HepG2 (cell line): ENCODE measurements around the gene SKIC2. TPM values are rescaled to one million over a fixed set of nuclear protein-coding genes. Genes with fewer than 3 reads are reported as not detected.

Source experiments
- ATAC-seq: fragments of 200-7000 bp; cut with Tn5 transposase; 3 replicates; pipeline ENCODE4 v1.9.1; 2020; ENCODE audit warnings: mild to moderate bottlenecking, moderate library complexity
- BruUV-seq: library from RNA; stranded (reverse); fragments of 400-500 nt; replicated peaks from 2 replicates; lab custom pipeline; 2021; lab: Mats Ljungman, UMichigan
- CTCF ChIA-PET: fragments of 300-600 bp; formaldehyde crosslinking; extraction: SDS; loops from one replicate; lab custom pipeline; 2021; ENCODE audit warnings: low total read pairs, inconsistent platforms, low intra/inter-chr PET ratio; lab: Yijun Ruan, JAX
- POLR2A ChIA-PET: fragments of 350-600 bp; sonication (Branson Sonifier 250); formaldehyde crosslinking; loops from one replicate; lab custom pipeline; 2020; ENCODE audit warnings: antibody characterized with exemption, inconsistent platforms; lab: Yijun Ruan, JAX
- DNase-seq: peaks from one replicate; pipeline ENCODE4 v3.0.0-alpha.2; 2015; ENCODE audit warnings: low spot score
- FAIRE-seq: peaks from 3 replicates; lab custom pipeline; 2011; peaks lifted over from hg19 to GRCh38; lab: Jason Lieb, UNC
- H2AFZ ChIP-seq: one replicate; pipeline ENCODE4 v1.6.1; 2011; ENCODE audit warnings: low read length, inconsistent platforms
- H3K27ac ChIP-seq: fragments of 300-600 bp; 3 replicates; pipeline ENCODE4 v1.8.0; 2011; ENCODE audit warnings: mixed run types, mild to moderate bottlenecking, mixed read lengths, low read length, inconsistent platforms; ENCODE audit not compliant: insufficient read depth; ENCODE audit errors: extremely low read length
- H3K27me3 ChIP-seq, 2 experiments: fragments of 200-600 bp in 1 of 2; 2 replicates in 1 of 2; 3 replicates in 1 of 2; pipeline versions ENCODE4 v1.6.0 to v1.8.0; 2011; ENCODE audit warnings: low read length in 2 of 2, mild to moderate bottlenecking in 2 of 2, moderate library complexity in 2 of 2, inconsistent platforms in 1 of 2; ENCODE audit not compliant: insufficient read depth in 2 of 2, control insufficient read depth in 1 of 2
- H3K36me3 ChIP-seq, 2 experiments: fragments of 200-600 bp in 1 of 2; replicated peaks in 1 of 2; 2 replicates in 1 of 2; 3 replicates in 1 of 2; pipeline versions ENCODE4 v1.5.1 to v1.8.0; 2011; ENCODE audit warnings: low read length in 2 of 2, inconsistent platforms in 1 of 2; ENCODE audit not compliant: insufficient read depth in 2 of 2, control insufficient read depth in 1 of 2
- H3K4me1 ChIP-seq: 2 replicates; pipeline ENCODE4 v1.5.1; 2012; ENCODE audit warnings: low read length, inconsistent platforms; ENCODE audit not compliant: insufficient read depth
- H3K4me2 ChIP-seq: 2 replicates; pipeline ENCODE4 v1.6.0; 2011; ENCODE audit warnings: low read depth, low read length, inconsistent platforms
- H3K4me3 ChIP-seq, 3 experiments: fragments of 200-600 bp in 1 of 3; sonication (generic), shearing (Covaris generic) in 1 of 3; replicated peaks in 1 of 3; 2 replicates each; pipeline ENCODE4 v1.5.1; 2011 to 2016; ENCODE audit warnings: low read length in 3 of 3, inconsistent platforms in 2 of 3, low read depth in 2 of 3, mild to moderate bottlenecking in 2 of 3, control low read depth in 1 of 3, mixed read lengths in 1 of 3; ENCODE audit not compliant: insufficient read depth in 1 of 3
- H3K79me2 ChIP-seq: one replicate; pipeline ENCODE4 v1.6.1; 2011; ENCODE audit warnings: low read length, inconsistent platforms; ENCODE audit not compliant: insufficient read depth
- H3K9ac ChIP-seq: 2 replicates; pipeline ENCODE4 v1.6.0; 2011; ENCODE audit warnings: mild to moderate bottlenecking, low read depth, low read length, inconsistent platforms; ENCODE audit not compliant: insufficient read depth
- H3K9me3 ChIP-seq: 2 replicates; pipeline ENCODE4 v1.5.1; 2012; ENCODE audit warnings: mild to moderate bottlenecking, low read length
- H4K20me1 ChIP-seq: 2 replicates; pipeline ENCODE4 v1.6.0; 2011; ENCODE audit warnings: inconsistent platforms, mild to moderate bottlenecking, low read length, moderate library complexity; ENCODE audit not compliant: insufficient read depth
- ATF1 ChIP-seq: IDR thresholded peaks from 2 replicates; pipeline ENCODE4 v1.6.1; 2016; ENCODE audit warnings: mild to moderate bottlenecking, control low read depth
- BCL6 ChIP-seq: IDR thresholded peaks from 2 replicates; pipeline ENCODE4 v1.6.1; 2016; ENCODE audit warnings: missing genetic modification reagents, missing compliant biosample characterization
- CAMTA2 ChIP-seq: sonication (generic); formaldehyde crosslinking; IDR thresholded peaks from 2 replicates; pipeline ENCODE4 v1.4.0; 2020; ENCODE audit warnings: mild to moderate bottlenecking, missing genetic modification reagents, borderline replicate concordance
- CBX2 ChIP-seq, 2 experiments: fragments of 200-600 bp in 1 of 2; sonication (generic); formaldehyde crosslinking in 1 of 2; IDR thresholded peaks; 2 replicates each; pipeline versions ENCODE4 v1.7.0 to v1.8.1; 2018 to 2022; ENCODE audit warnings: low read depth in 2 of 2, low read length in 1 of 2, mild to moderate bottlenecking in 1 of 2, missing genetic modification reagents in 1 of 2
- HOXA3 ChIP-seq: sonication (generic); formaldehyde crosslinking; IDR thresholded peaks from 2 replicates; pipeline ENCODE4 v1.5.0; 2020; ENCODE audit warnings: missing genetic modification reagents
- HOXA5 ChIP-seq: sonication (generic); formaldehyde crosslinking; IDR thresholded peaks from 2 replicates; pipeline ENCODE4 v1.4.0; 2020; ENCODE audit warnings: missing genetic modification reagents
- RARA ChIP-seq: IDR thresholded peaks from 2 replicates; pipeline ENCODE4 v1.6.1; 2016; ENCODE audit warnings: missing genetic modification reagents, missing compliant biosample characterization
- RXRA ChIP-seq: sonication (generic); formaldehyde crosslinking; IDR thresholded peaks from 2 replicates; pipeline ENCODE4 v1.5.1; 2020; ENCODE audit warnings: missing genetic modification reagents
- SCMH1 ChIP-seq: sonication (generic); formaldehyde crosslinking; IDR thresholded peaks from 2 replicates; pipeline ENCODE4 v1.9.0; 2021; ENCODE audit warnings: missing genetic modification reagents, mild to moderate bottlenecking, borderline replicate concordance
- TAF1 ChIP-seq: sonication (generic); formaldehyde crosslinking; IDR thresholded peaks from 2 replicates; pipeline ENCODE4 v1.4.0; 2020; ENCODE audit warnings: missing genetic modification reagents
- TARDBP ChIP-seq: sonication (generic); formaldehyde crosslinking; IDR thresholded peaks from 2 replicates; pipeline ENCODE4 v1.8.0; 2022; ENCODE audit warnings: mild to moderate bottlenecking, missing genetic modification reagents
- ZBTB20 ChIP-seq: sonication (generic); formaldehyde crosslinking; IDR thresholded peaks from 2 replicates; pipeline ENCODE4 v1.8.1; 2023; ENCODE audit warnings: missing genetic modification reagents, low read depth, mild to moderate bottlenecking, borderline replicate concordance
- ZNF772 ChIP-seq: sonication (generic); formaldehyde crosslinking; IDR thresholded peaks from 2 replicates; pipeline ENCODE4 v1.5.0; 2020; ENCODE audit warnings: mild to moderate bottlenecking, missing genetic modification reagents
- WGBS: methylation state at CpG from one replicate; pipeline ENCODE4 v1.1.6; 2017; ENCODE audit warnings: low lambda C conversion rate; 5-methylcytosine and 5-hydroxymethylcytosine counted together
- in situ Hi-C: cut with HindIII; loops from 2 replicates; pipeline ENCODE4 v1.10.0; 2017; ENCODE audit warnings: low pct_unique_long_range_greater_than_20kb; ENCODE audit not compliant: extremely low pct_ligation_motif_present
- intact Hi-C: fragments of 100-400 bp; cut with micrococcal nuclease; formaldehyde crosslinking; loops from one replicate; pipeline ENCODE4 v1.10.0; 2022; ENCODE audit not compliant: unreplicated experiment
- polyA plus RNA-seq, 8 experiments: library from polyadenylated mRNA; depleted of rRNA in 3 of 8; stranded (reverse) in 7 of 8; unstranded in 1 of 8; fragments of >200 nt; fragmentation: Illumina TruSeq in 4 of 8; extraction: Trizol in 4 of 8; gene quantifications; 2 replicates each; pipeline versions ENCODE4 v1.2.1 to v1.2.3, GENCODE V29; 2011 to 2016; ENCODE audit warnings: low read depth in 4 of 8, missing spikeins in 1 of 8, mixed read lengths in 1 of 8; ENCODE audit not compliant: insufficient read depth in 1 of 8
- total RNA-seq, 5 experiments: library from RNA; depleted of rRNA; stranded (reverse); fragments of >200 nt; fragmentation: Illumina TruSeq; extraction: Trizol; gene quantifications; 2 replicates each; pipeline ENCODE4 v1.2.3, GENCODE V29; 2016; ENCODE audit warnings: low read depth in 1 of 5
- TF ChIP-seq, protein P1 (sequence below): IDR thresholded peaks from 2 replicates; pipeline ENCODE4 v1.6.1; 2016; ENCODE audit warnings: low read depth
- TF ChIP-seq, protein P2 (sequence below): sonication (generic); formaldehyde crosslinking; IDR thresholded peaks from 2 replicates; pipeline ENCODE4 v1.8.0; 2022; ENCODE audit warnings: missing genetic modification reagents, mild to moderate bottlenecking, moderate library complexity, borderline replicate concordance
- TF ChIP-seq, protein P3 (sequence below): sonication (generic); formaldehyde crosslinking; IDR thresholded peaks from 2 replicates; pipeline ENCODE4 v1.5.1; 2020; ENCODE audit warnings: mild to moderate bottlenecking, missing genetic modification reagents, moderate library complexity

Gene SKIC2
- total and polyA plus RNA-seq, 2 of the 13 experiments (the other 11 are each of a cell fraction or from before 2014, with no cell fraction given), result 67.1 to 68.4 TPM

DNA sequence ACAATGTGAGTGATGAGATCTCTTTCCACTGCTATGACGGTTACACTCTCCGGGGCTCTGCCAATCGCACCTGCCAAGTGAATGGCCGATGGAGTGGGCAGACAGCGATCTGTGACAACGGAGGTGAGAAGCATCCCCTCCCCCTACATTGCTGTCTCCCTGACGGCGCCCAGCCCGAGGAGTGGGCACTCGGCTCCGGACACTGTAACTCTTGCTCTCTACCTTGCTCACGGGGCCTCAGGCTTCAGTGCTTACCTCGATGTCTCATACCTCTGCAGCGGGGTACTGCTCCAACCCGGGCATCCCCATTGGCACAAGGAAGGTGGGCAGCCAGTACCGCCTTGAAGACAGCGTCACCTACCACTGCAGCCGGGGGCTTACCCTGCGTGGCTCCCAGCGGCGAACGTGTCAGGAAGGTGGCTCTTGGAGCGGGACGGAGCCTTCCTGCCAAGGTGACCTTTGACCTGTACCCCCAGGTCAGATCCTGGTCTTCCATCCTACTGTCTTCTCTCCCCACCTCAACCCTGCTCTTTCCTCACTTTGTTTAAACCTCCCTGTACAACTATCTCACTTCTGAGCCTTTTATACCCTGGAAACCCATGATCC, 11.8 kb upstream of the SKIC2 start:
- CTCF ChIA-PET, result no interaction called here
- FAIRE-seq (no peak), ATAC-seq (no peak), DNase-seq (no peak)
- Histone ChIP-seq H3K27ac (peak overlapping the region; percentile 91), H3K4me3 (peak overlapping the region; percentile 59 to 90 (median 66); a peak in 5 of 6 replicates), H3K9ac (peak overlapping the region; percentile 91), H4K20me1 (no peaks in the 10 kb centered on the region), H3K36me3 (peaks cover 21 to 74% of the 10 kb centered on the region in 2 experiments), H3K79me2 (peaks cover 22% of the 10 kb centered on the region), H3K4me2 (peak overlapping the region; percentile 98), H2AFZ (no peak overlapping the region), H3K4me1 (peaks cover 73% of the 10 kb centered on the region), H3K9me3 (no peaks in the 10 kb centered on the region), H3K27me3 (no peaks in the 10 kb centered on the region; a peak in 1 of 5 replicates)
- intact Hi-C loops (no loop called here), in situ Hi-C loops (loop anchor here (5.0 kb wide), 1 partner anchor 45 kb away; the partner anchor contains the start of gene ZBTB12)
- WGBS, result 90% methylated on average over 24 of the region's 24 CpGs
- no TSS peak for BruUV-seq
- POLR2A ChIA-PET, result interaction anchor here (1.8 kb wide), 1 partner anchor 18 kb away, joined by 5 read pairs; no protein-coding TSS in a partner anchor
- TF ChIP-seq BCL6 (no peak), SCMH1 (no peak), HOXA5 (CRISPR knock-in tag) (0 out of 2 replicates have a peak, but pooled peaks have one; percentile 58), TARDBP (no peak), ZBTB20 (CRISPR knock-in tag) (no peak), CAMTA2 (no peak), RARA (CRISPR knock-in tag) (no peak), ZNF772 (no peak), ATF1 (no peak), HOXA3 (CRISPR knock-in tag) (no peak), RXRA (CRISPR knock-in tag) (no peak), TAF1 (CRISPR knock-in tag) (no peak), CBX2 (IDR thresholded peaks at IDR 0.05; ENCODE audit: low read depth, low read length) (no peak), CBX2 (CRISPR knock-in tag; IDR thresholded peaks at IDR 0.05; ENCODE audit: low read depth) (no peak)
- TF ChIP-seq, protein P1, sequence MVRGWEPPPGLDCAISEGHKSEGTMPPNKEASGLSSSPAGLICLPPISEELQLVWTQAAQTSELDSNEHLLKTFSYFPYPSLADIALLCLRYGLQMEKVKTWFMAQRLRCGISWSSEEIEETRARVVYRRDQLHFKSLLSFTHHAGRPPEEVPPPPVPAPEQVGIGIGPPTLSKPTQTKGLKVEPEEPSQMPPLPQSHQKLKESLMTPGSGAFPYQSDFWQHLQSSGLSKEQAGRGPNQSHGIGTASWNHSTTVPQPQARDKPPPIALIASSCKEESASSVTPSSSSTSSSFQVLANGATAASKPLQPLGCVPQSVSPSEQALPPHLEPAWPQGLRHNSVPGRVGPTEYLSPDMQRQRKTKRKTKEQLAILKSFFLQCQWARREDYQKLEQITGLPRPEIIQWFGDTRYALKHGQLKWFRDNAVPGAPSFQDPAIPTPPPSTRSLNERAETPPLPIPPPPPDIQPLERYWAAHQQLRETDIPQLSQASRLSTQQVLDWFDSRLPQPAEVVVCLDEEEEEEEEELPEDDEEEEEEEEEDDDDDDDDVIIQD (CRISPR knock-in tag), result 0 out of 2 replicates have a peak, but pooled peaks have one; percentile 25
- TF ChIP-seq, protein P2, sequence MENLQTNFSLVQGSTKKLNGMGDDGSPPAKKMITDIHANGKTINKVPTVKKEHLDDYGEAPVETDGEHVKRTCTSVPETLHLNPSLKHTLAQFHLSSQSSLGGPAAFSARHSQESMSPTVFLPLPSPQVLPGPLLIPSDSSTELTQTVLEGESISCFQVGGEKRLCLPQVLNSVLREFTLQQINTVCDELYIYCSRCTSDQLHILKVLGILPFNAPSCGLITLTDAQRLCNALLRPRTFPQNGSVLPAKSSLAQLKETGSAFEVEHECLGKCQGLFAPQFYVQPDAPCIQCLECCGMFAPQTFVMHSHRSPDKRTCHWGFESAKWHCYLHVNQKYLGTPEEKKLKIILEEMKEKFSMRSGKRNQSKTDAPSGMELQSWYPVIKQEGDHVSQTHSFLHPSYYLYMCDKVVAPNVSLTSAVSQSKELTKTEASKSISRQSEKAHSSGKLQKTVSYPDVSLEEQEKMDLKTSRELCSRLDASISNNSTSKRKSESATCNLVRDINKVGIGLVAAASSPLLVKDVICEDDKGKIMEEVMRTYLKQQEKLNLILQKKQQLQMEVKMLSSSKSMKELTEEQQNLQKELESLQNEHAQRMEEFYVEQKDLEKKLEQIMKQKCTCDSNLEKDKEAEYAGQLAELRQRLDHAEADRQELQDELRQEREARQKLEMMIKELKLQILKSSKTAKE (CRISPR knock-in tag), result peak; percentile 27; the same call in 1 of the 2 replicates
- TF ChIP-seq, protein P3, sequence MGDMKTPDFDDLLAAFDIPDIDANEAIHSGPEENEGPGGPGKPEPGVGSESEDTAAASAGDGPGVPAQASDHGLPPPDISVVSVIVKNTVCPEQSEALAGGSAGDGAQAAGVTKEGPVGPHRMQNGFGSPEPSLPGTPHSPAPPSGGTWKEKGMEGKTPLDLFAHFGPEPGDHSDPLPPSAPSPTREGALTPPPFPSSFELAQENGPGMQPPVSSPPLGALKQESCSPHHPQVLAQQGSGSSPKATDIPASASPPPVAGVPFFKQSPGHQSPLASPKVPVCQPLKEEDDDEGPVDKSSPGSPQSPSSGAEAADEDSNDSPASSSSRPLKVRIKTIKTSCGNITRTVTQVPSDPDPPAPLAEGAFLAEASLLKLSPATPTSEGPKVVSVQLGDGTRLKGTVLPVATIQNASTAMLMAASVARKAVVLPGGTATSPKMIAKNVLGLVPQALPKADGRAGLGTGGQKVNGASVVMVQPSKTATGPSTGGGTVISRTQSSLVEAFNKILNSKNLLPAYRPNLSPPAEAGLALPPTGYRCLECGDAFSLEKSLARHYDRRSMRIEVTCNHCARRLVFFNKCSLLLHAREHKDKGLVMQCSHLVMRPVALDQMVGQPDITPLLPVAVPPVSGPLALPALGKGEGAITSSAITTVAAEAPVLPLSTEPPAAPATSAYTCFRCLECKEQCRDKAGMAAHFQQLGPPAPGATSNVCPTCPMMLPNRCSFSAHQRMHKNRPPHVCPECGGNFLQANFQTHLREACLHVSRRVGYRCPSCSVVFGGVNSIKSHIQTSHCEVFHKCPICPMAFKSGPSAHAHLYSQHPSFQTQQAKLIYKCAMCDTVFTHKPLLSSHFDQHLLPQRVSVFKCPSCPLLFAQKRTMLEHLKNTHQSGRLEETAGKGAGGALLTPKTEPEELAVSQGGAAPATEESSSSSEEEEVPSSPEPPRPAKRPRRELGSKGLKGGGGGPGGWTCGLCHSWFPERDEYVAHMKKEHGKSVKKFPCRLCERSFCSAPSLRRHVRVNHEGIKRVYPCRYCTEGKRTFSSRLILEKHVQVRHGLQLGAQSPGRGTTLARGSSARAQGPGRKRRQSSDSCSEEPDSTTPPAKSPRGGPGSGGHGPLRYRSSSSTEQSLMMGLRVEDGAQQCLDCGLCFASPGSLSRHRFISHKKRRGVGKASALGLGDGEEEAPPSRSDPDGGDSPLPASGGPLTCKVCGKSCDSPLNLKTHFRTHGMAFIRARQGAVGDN (CRISPR knock-in tag), result peak; percentile 38
